CD14-positive monocyte (primary cell): ENCODE results near the gene PDE4B. TPM values are rescaled to one million over a fixed set of nuclear protein-coding genes. Genes with fewer than 3 reads are reported as not detected.
A peak's percentile ranks its signal among the peaks of the same experiment; 100 is the strongest.
"Not testable (repeated sequence)": the region's sequence is repeated elsewhere in the genome, so short reads cannot be mapped to it uniquely, and the experiment has no call there.

ENCODE experiments used
- DNase-seq, 3 donors: peaks; one replicate each; pipeline ENCODE4 v3.0.0-alpha.2; 2011 to 2022
- H2AFZ ChIP-seq: 2 replicates; pipeline ENCODE4 v1.6.0; 2012; ENCODE audit warnings: mild to moderate bottlenecking, low read depth, low read length, inconsistent platforms; ENCODE audit not compliant: insufficient read depth, poor library complexity, severe bottlenecking
- H3K27ac ChIP-seq, 2 donors: 1 replicate in 1 of 2; 2 replicates in 1 of 2; pipeline ENCODE4 v1.5.1; 2012 to 2013; ENCODE audit warnings: low read length in 2 of 2, control low read depth in 1 of 2, inconsistent platforms in 1 of 2, low read depth in 1 of 2, mild to moderate bottlenecking in 1 of 2
- H3K27me3 ChIP-seq, 2 donors: one replicate each; pipeline versions ENCODE4 v1.6.0 to v1.6.1; 2011 to 2013; ENCODE audit warnings: low read length in 2 of 2; ENCODE audit not compliant: control insufficient read depth in 2 of 2, insufficient read depth in 2 of 2
- H3K36me3 ChIP-seq, 2 donors: replicated peaks in 1 of 2; 1 replicate in 1 of 2; 2 replicates in 1 of 2; pipeline versions ENCODE4 v1.5.1 to v1.6.1; 2012 to 2013; ENCODE audit warnings: low read length in 2 of 2, control low read depth in 1 of 2, inconsistent platforms in 1 of 2, mild to moderate bottlenecking in 1 of 2; ENCODE audit not compliant: insufficient read depth in 2 of 2, control insufficient read depth in 1 of 2
- H3K4me1 ChIP-seq, 2 donors: 1 replicate in 1 of 2; 2 replicates in 1 of 2; pipeline versions ENCODE4 v1.5.1 to v1.6.1; 2012 to 2013; ENCODE audit warnings: low read length in 2 of 2, control low read depth in 1 of 2, inconsistent platforms in 1 of 2, mild to moderate bottlenecking in 1 of 2, moderate library complexity in 1 of 2; ENCODE audit not compliant: insufficient read depth in 2 of 2, control insufficient read depth in 1 of 2
- H3K4me2 ChIP-seq: replicated peaks from 2 replicates; pipeline ENCODE3; 2012; ENCODE audit warnings: low read length, moderate library complexity, mild to moderate bottlenecking; ENCODE audit not compliant: poor library complexity, severe bottlenecking; ENCODE audit errors: extremely low read depth
- H3K4me3 ChIP-seq, 3 experiments: fragments of 200-600 bp in 1 of 3; sonication (generic) in 1 of 3; replicated peaks in 1 of 3; 1 replicate in 2 of 3; 2 replicates in 1 of 3; pipeline ENCODE4 v1.5.1; 2011 to 2013; ENCODE audit warnings: low read length in 3 of 3, mild to moderate bottlenecking in 3 of 3, control low read depth in 2 of 3, low read depth in 2 of 3, inconsistent platforms in 1 of 3, moderate library complexity in 1 of 3
- H3K79me2 ChIP-seq: 2 replicates; pipeline ENCODE4 v1.6.0; 2012; ENCODE audit warnings: mild to moderate bottlenecking, control low read depth, inconsistent platforms, low read length, moderate library complexity; ENCODE audit not compliant: insufficient read depth
- H3K9ac ChIP-seq: 2 replicates; pipeline ENCODE4 v1.6.0; 2017; ENCODE audit warnings: low read length, mild to moderate bottlenecking; ENCODE audit not compliant: insufficient read depth, poor library complexity, severe bottlenecking
- H3K9me3 ChIP-seq, 2 donors: replicated peaks in 1 of 2; 1 replicate in 1 of 2; 2 replicates in 1 of 2; pipeline versions ENCODE4 v1.5.1 to v1.6.1; 2012 to 2013; ENCODE audit warnings: low read length in 2 of 2, control low read depth in 1 of 2; ENCODE audit not compliant: control insufficient read depth in 1 of 2, insufficient read depth in 1 of 2
- H4K20me1 ChIP-seq: 2 replicates; pipeline ENCODE4 v1.6.0; 2012; ENCODE audit warnings: mild to moderate bottlenecking, low read length, control low read depth, moderate library complexity; ENCODE audit not compliant: insufficient read depth
- H3K27ac Mint-ChIP-seq, 7 donors: one replicate each; pipeline ENCODE4 v1.8.0; 2020; ENCODE audit warnings: mild to moderate bottlenecking in 7 of 7, mixed read lengths in 7 of 7, moderate library complexity in 6 of 7, inconsistent platforms in 2 of 7
- H3K27me3 Mint-ChIP-seq, 3 donors: one replicate each; pipeline ENCODE4 v1.8.0; 2021 to 2022; ENCODE audit warnings: low read depth in 3 of 3, mild to moderate bottlenecking in 3 of 3, mixed read lengths in 3 of 3, moderate library complexity in 3 of 3, inconsistent platforms in 1 of 3
- H3K36me3 Mint-ChIP-seq, 2 donors: one replicate each; pipeline ENCODE4 v1.8.0; 2020; ENCODE audit warnings: mixed read lengths in 2 of 2, inconsistent platforms in 1 of 2, mild to moderate bottlenecking in 1 of 2
- H3K4me1 Mint-ChIP-seq: one replicate; pipeline ENCODE4 v1.8.0; 2020; ENCODE audit warnings: mild to moderate bottlenecking, mixed read lengths
- H3K4me3 Mint-ChIP-seq, 2 donors: one replicate each; pipeline ENCODE4 v1.8.0; 2020; ENCODE audit warnings: mild to moderate bottlenecking in 2 of 2, mixed read lengths in 2 of 2, moderate library complexity in 1 of 2
- H3K9me3 Mint-ChIP-seq, 7 donors: one replicate each; pipeline ENCODE4 v1.8.0; 2020 to 2022; ENCODE audit warnings: mixed read lengths in 7 of 7, mild to moderate bottlenecking in 6 of 7, moderate library complexity in 6 of 7, inconsistent platforms in 2 of 7
- CTCF ChIP-seq: fragments of 200-600 bp; IDR thresholded peaks from one replicate; pipeline ENCODE4 v1.8.0; 2022; ENCODE audit warnings: antibody characterized with exemption, mild to moderate bottlenecking
- WGBS: methylation state at CpG from one replicate; pipeline ENCODE4 v1.1.5; 2013; ENCODE audit warnings: missing lambda C conversion rate; ENCODE audit not compliant: insufficient coverage; 5-methylcytosine and 5-hydroxymethylcytosine counted together
- intact Hi-C, 2 donors: fragments of 100-400 bp; cut with micrococcal nuclease; formaldehyde crosslinking; loops; one replicate each; pipeline versions ENCODE4 v1.15.0 to v1.15.1; 2023
- polyA plus RNA-seq, 3 donors: library from polyadenylated mRNA; depleted of rRNA in 1 of 3; unstranded in 2 of 3; stranded (reverse) in 1 of 3; fragments of 300-500 nt in 2 of 3; fragments of >200 nt in 1 of 3; fragmentation: Illumina TruSeq in 2 of 3; gene quantifications; 1 replicate in 2 of 3; 2 replicates in 1 of 3; pipeline ENCODE4 v1.2.3, GENCODE V29; 2012 to 2021

PDE4B gene
- polyA plus RNA-seq, 3 donors: 17.2 to 52.8 (median 25.2) TPM

DNA sequence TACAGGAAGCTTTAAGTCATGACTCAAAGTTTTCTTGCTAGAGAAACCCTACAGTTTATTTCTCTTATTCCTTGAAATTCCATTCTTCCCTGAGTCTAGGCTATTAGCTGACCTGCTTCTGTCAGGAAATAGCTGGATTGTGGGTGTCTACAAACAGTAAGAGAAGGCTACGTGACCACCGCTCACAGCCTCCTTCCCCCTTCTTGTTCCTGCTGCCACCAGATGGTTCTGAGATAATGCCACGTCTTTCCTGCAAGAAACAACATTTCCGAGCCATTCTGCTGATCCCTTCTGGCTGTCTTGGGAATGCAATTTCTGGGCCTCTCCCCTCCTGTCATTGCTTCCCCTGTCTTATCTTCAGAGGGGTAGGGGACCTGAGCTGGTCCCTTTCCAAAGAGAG is 612.4 kb downstream of the PDE4B start:
- Mint-ChIP-seq H3K4me1 (peaks cover 34% of the 10 kb centered on the region), H3K27ac (peak overlapping the region in 1 of 7 donors; percentile 51), H3K4me3 (no peak overlapping the region), H3K9me3 (peaks cover 0 to 11% (median 6%) of the 10 kb centered on the region in 7 donors), H3K36me3 (peaks cover 7 to 9% of the 10 kb centered on the region in 2 donors), H3K27me3 (peaks cover 0 to 4% (median 1%) of the 10 kb centered on the region in 3 donors)
- Histone ChIP-seq H3K4me1 (peaks cover 0 to 5% of the 10 kb centered on the region in 2 donors), H4K20me1 (no peaks in the 10 kb centered on the region), H3K27ac (no peak overlapping the region), H3K36me3 (no peaks in the 10 kb centered on the region), H3K4me3 (no peak overlapping the region), H3K9ac (no peak overlapping the region), H3K79me2 (no peaks in the 10 kb centered on the region), H3K4me2 (no peak overlapping the region), H2AFZ (no peak overlapping the region), H3K27me3 (no peaks in the 10 kb centered on the region), H3K9me3 (no peaks in the 10 kb centered on the region)
- WGBS: 0% methylated on average over 2 of the region's 4 CpGs
- no peak for DNase-seq
- no peak for TF ChIP-seq CTCF
- intact Hi-C loops: no loop called here

GRCh38 chr1:66411449-66411848 is 618.8 kb downstream of the PDE4B start:
- DNase-seq, H3K9ac ChIP-seq, H3K9me3 ChIP-seq, H3K27me3 ChIP-seq, H3K79me2 ChIP-seq, H3K27me3 Mint-ChIP-seq, H4K20me1 ChIP-seq, intact Hi-C loops, H3K36me3 ChIP-seq, H3K27ac ChIP-seq, H3K4me3 ChIP-seq, H2AFZ ChIP-seq, H3K4me2 ChIP-seq: not testable (repeated sequence)
- no CpG with 5 or more reads among the region's 1 CpG for WGBS
- H3K36me3 Mint-ChIP-seq: peaks cover 8 to 12% of the 10 kb centered on the region in 2 donors
- H3K27ac Mint-ChIP-seq: peak overlapping the region; percentile 52 to 80 (median 73)
- peaks cover 61% of the 10 kb centered on the region for H3K4me1 Mint-ChIP-seq
- H3K4me3 Mint-ChIP-seq: peak overlapping the region in 1 of 2 donors; percentile 11
- peaks cover 2 to 13% (median 9%) of the 10 kb centered on the region in 7 donors for H3K9me3 Mint-ChIP-seq
- peaks cover 34 to 42% of the 10 kb centered on the region in 2 donors for H3K4me1 ChIP-seq
